NCI-H128 (cell line): Measurements from ENCODE around the gene KDM4C.
A peak's percentile ranks its signal among the peaks of the same experiment; 100 is the strongest.
"Not testable (repeated sequence)": the region's sequence is repeated elsewhere in the genome, so short reads cannot be mapped to it uniquely, and the experiment has no call there.

Experiments used
- DNase-seq: peaks from one replicate; lab custom pipeline; 2025; ENCODE audit not compliant: unreplicated experiment; lab: John Stamatoyannopoulos, UW

KDM4C gene

DNA sequence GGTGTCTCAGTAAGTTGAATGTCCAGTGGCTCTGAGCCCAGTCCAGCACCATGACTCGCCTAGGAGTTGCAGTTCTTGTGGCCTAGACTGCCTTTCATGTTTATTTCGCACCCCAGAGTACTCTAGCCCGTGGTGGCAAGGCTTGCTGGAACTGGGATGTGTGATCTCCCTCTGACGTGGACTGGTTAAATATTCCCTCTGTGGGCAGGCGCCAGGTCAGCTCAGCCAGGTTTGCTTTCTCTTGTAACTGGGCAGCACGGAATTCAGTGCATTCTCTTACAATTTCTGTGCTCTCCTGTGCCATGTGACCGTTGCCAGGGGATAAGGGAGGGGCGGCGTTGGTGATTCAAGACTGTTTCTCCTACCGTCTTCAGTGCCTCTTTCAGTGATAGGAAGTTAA, 270.8 kb downstream of the KDM4C start:
- DNase-seq, result no peak

- not testable (repeated sequence) for DNase-seq
Observed at GRCh38 chr9:7030943-7031342, 273.2 kb downstream of the KDM4C start.

- no peak for DNase-seq
Observed at GRCh38 chr9:7033076-7034045, 275.6 kb downstream of the KDM4C start.

DNA sequence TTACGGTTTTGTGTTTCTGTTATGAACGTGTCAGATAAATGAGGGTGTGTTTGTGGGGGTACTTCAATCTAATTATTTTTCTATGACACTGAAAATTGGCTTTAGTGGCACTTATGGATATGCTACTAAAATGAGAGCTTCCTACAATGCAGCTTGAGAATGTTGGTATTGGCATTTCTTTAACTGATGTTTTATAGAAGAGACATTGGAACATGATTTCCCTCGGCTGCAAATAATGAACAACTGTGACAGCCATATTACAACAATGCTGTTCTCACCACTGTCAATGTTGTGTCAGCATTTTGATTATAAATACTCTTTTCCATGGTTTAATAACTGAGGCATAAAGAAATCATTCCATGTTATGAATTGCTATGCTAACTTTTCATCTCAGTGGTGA, 279.4 kb downstream of the KDM4C start:
- no peak for DNase-seq

GRCh38 chr9:7042124-7042523, 284.4 kb downstream of the KDM4C start:
- no peak for DNase-seq

- DNase-seq, result no peak
Observed at GRCh38 chr9:7045361-7045760, 287.6 kb downstream of the KDM4C start.

DNA sequence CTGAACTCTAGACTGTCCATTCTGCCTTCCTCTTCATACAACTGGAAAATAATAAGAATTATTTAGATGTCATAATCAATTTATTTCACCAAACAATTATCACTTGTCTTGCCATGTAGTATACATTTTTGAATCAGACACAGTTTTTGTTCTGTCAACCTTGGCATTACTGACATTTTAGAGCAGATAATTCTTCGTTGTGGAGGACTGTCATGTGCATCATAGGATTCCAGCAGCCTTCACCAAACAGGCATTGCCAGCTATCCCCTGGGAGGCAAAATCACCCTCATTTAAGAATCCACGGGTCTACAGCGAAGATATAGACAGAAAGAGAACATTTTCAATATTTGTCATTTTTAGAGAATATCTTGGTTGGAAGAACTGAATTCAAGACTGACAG, 293.9 kb downstream of the KDM4C start:
- no peak for DNase-seq

DNA sequence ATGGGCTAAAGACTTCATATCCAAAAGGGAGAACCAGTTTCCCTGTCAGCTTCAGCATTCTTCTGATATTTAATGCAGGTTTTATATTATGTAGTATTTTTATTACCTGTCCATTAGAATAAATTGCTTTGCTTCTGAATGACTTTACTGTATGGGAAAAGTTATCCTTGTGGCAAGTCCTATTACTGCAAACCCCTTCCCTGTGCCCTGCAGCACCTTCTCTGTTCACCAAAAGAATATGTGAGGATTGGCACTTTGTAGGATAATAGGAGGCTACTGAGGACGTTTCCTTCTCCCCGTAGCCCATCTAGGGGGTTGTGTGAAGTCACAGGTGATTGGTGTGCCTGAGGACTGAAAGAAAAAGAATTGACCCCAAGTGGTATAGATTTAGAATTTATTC, 296.1 kb downstream of the KDM4C start:
- DNase-seq, result no peak

GRCh38 chr9:7055171-7055903, 297.6 kb downstream of the KDM4C start:
- no peak for DNase-seq

GRCh38 chr9:7056254-7056653, 298.5 kb downstream of the KDM4C start:
- DNase-seq, result no peak

DNA sequence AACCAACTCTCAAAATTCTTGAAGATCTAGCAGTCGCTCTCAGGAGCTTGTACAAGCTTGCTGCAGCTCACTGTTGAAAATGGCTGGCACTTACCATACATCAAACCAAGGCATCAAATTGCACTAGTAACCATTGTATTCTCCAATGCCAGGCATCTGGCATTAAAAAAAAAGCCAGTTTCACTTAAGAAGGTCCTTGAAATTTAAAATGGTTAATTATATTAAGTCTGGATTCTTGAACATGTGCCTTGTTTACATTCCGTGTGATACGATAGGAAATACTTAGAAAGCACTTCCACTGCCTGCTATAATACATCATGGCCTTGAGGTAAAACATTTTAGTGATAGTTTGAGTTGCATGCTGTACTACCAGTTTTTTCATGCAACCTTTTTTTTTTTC, 300.7 kb downstream of the KDM4C start:
- peak; percentile 21 for DNase-seq

- no peak for DNase-seq
Observed at GRCh38 chr9:7067169-7067568, 309.4 kb downstream of the KDM4C start.

- DNase-seq, result no peak
Observed at GRCh38 chr9:7071916-7072315, 314.1 kb downstream of the KDM4C start.

DNA sequence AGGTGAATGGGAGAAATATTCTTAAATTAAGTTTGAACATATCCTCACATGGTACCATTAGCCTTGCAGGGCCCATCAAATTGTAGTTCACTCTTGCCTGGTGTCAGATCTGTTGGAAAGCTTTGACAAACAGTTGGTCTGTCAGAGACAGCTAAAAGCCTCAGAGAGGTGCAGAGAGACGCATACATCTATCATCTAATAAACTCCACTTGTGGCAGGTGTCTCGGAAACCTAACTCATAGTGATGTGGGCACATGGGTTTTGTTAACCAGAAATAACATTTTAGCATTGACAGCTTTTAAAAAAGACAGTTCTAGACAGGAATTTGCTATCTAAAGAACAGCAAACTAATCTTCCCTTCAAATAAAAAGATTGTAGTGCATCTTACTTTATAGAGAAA, 315.9 kb downstream of the KDM4C start:
- no peak for DNase-seq

DNA sequence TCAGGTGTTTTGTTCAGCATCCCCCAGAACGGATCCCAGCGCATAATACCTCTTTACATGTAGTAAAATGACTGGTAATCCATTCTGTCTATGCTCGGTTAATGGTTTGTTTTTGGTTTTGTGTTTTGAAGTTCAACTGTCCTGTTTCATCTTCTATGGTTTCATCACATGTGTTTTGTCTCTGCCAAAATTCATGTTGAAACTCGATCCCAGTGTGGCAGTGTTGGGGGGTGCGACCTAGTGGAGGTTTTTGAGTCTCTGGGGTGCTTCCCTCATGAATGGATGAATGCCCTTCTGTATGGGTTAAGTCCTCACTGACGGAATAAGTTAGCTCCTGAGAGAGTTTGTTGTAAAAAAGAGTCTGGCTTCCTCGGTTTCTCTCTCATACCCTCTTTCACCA, 317.4 kb downstream of the KDM4C start:
- DNase-seq, result no peak

DNA sequence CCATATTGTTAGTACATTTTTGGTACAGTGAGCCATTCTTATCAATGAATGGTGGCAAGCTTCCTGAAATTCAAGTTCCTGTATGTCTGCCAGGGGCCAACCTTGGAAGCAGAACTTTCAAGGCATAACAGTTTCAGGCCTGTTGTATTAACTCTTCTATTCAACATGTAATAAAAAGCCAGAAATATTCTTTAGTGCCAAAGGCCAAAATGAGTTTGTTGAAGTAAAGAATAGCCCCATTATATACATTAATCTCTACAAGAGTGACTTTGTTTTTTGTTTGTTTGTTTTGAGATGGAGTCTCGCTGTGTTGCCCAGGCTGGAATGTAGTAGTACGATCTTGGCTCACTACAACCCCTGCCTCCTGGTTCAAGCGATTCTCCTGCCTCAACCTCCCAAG, 321.3 kb downstream of the KDM4C start:
- no peak for DNase-seq

- DNase-seq, result no peak
Observed at GRCh38 chr9:7081065-7081600, 323.4 kb downstream of the KDM4C start.

- DNase-seq, result no peak
Observed at GRCh38 chr9:7083192-7083591, 325.4 kb downstream of the KDM4C start.

DNA sequence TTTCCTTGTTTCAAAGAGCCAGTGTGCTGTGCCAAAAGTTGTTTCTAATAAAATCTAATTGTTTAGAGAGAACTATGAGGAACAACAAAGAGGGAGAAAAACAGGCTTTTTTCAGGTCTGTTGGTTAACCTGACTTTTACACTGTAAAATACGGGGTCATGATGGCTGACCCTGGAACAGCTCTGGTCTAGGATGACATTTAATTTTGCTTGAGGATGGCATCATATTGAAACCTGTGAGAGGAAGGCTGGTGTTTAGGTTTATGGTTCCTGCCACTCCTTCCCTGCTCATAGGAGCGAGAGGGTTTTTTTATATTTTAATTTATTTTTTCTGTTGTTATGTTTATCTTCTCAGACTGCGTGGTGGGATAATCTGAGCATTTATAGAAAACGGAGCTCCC, 327.6 kb downstream of the KDM4C start:
- no peak for DNase-seq

DNA sequence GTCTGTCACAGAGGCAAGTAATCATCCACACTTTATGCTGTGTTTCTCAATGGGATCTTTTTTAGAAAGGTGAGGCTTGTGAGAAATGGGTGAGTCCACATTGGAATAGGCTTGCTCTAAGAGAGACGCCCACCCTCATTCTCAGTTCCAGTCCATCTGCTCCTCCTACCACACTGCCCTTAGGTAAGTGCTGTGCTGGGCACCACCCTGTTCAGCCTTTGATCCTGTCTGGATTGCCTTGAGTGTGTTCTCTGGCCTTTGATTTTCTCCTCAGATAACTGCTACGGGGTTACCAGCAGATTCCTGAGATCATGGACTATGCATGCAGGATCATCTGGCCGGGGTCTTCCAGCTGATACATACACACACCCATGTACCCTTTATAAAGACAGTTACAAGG, 328.6 kb downstream of the KDM4C start:
- no peak for DNase-seq

DNA sequence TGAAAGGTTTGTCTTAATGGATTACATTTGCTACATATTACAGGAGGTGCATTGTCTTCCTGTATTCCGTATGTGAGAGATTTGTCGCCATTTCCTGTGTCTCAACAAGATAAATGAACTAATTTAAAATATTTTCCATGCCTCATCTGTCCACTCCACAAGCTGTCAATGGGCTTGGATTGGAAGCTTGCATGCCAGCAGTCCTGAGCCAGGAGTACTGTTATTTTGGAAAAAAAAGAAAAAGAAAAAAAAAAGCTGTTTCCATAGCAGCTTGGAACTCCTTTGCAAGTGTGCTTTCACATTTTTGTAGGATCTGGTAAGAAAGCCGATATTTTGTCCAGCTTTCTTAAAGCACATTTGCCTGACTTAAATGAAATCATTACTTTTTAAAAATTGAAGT, 330.8 kb downstream of the KDM4C start:
- DNase-seq, result no peak
